GM18867 (cell line): ENCODE data around the gene EFEMP2.
A peak's percentile ranks its signal among the peaks of the same experiment; 100 is the strongest.
"Not testable (repeated sequence)": the region's sequence is repeated elsewhere in the genome, so short reads cannot be mapped to it uniquely, and the experiment has no call there.

Source experiments
- ATAC-seq: cut with Tn5 transposase; IDR thresholded peaks from one replicate; pipeline ENCODE4 v1.9.1; 2021; ENCODE audit warnings: mild to moderate bottlenecking, moderate library complexity; ENCODE audit not compliant: unreplicated experiment

Gene EFEMP2

GRCh38 chr11:65833297-65834030 lies 39.1 kb downstream of the EFEMP2 start, which contains the start of gene SNX32:
TSS of gene SNX32 (plus strand) at chr11:65833963. CDS start at chr11:65834066, 103 bp downstream.
- peak; percentile 90 for ATAC-seq

GRCh38 chr11:65832231-65832630 lies 40.4 kb downstream of the EFEMP2 start:
- ATAC-seq: not testable (repeated sequence)

DNA sequence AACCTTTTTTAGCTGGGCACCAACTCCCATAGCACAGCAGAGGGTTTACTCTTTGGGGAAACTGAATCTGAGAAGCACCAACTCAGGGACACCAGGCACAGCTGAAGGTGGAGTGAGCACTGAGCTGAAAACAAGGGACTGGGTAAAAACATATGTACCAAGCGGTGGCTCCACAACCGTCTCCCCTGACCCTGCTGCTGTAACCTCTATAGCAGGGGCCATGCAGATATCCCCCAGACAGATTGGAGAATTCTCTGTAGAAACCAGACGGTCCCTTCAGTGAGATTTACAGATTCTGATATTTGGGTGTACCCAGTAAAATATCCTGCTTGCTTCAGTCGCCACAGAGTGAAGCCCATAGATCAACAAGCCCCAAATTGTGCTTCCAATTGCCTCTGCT lies 43.1 kb downstream of the EFEMP2 start:
- no peak for ATAC-seq

DNA sequence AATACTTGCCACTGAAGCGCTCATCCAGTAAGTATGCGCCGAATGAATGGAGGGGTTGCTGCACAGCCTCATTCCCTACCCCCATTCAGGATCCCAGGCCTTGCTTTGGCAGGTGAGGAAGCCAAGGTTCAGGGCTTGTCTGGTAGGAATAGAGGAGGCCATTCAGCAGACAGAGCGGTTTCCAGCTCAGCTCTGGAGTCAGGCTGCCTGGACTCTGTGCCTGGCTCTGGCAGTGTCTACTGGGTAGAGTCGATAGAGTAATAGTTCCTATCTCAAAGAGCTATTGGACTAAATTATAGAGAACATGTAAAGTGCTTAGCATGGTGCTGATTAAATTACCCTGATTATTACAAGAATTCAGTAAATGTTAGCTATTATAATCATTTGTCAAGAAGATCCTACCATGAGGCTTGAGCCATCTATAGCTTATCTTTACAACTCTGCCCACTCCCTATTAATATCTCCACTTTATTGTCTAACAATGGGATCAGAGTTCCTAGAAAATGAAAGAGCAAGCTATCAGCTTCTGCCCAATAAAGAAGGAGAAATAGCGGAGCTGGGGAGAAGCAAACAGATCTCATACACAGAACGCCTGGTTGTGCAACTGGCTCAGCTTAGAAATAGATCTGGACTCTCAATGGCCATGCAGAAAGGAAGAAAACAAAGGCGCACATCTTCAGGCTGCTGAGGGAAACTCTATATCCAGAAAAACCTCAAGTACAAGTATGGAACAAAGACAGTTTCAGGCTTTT lies 45.4 kb downstream of the EFEMP2 start:
- ATAC-seq: no peak

DNA sequence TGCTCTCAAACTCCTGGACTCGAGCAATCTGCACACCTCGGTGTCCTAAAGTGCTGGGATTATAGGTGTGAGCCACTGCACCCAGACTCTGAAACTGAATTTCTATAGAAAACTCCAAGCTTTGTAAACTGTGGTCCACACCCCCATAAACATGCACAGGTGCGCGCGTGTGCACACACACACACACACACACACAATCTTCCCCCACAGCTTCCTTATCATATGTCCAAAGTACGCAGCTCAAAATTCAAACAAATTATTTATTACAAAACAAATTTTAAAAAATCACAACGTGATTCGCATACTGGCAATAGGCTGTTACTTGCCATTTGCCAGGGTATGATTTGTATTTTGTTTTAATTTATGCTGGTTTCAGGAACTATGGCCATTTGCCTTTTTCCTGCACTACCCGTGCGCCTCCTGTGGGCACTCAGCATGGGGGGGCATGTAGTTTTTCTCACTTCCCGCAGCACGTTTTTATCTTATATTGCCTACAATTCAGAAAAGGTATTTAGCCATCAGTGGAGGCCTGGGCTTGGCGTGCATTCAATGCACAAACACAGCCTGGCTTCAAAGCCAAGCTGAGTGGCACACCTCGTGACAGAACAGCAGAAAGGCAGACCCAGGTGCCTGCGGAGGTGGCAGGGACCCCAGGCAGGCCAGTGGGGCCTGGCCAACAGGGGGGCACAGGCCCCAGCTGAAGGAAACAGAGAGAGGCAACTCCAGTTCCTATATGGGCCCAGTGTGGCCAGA lies 49.6 kb downstream of the EFEMP2 start:
- ATAC-seq: no peak

DNA sequence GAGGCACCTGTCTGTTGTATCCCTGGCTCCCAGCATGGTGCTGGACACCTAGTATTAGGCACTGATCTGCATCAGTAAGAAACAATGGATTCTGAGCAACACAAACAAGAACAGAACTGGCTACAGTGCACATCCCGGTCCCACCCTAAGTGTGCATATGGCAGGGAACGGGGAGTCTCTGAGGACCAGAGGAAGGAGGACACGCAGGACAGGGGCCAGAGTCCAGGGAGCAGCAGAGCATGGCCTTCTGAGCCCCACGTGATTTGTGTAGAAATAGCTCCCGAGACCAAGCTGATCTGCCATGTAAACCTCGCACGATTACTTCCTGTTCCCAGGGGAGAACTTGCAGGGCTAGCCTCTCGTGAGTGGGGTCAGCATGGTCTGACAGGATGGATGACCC lies 51.5 kb downstream of the EFEMP2 start:
- ATAC-seq: no peak

- peak; percentile 77 for ATAC-seq
Observed at GRCh38 chr11:65817835-65818680, 54.5 kb downstream of the EFEMP2 start.

- no peak for ATAC-seq
Observed at GRCh38 chr11:65817312-65817834, 55.2 kb downstream of the EFEMP2 start.

DNA sequence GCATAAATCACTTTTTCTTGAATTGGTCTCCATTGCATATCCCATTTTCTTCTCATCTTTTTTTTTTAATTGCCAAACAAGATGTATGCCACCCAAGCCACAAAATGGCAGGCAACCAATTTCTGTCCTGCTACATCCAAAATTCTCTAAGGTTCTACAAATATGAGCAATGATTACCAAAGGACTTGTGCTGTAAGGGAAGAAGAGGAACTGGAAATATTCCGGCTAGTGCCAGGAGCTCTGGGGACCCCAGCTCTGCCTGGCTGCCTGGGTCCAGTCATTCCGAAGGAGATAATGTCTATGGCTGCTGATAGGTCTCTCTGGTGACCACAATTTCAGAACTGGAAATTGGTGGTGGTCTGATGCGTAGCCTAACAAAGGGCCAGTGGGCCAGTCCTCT lies 55.9 kb downstream of the EFEMP2 start:
- no peak for ATAC-seq
